Motor neuron (in vitro differentiated cells): ENCODE data around the gene ANGPTL3. TPM values are rescaled to one million over a fixed set of nuclear protein-coding genes. Genes with fewer than 3 reads are reported as not detected.
"Not testable (repeated sequence)": the region's sequence is repeated elsewhere in the genome, so short reads cannot be mapped to it uniquely, and the experiment has no call there.

Experiments used
- ATAC-seq, 8 experiments: fragments of 200-7000 bp; cut with Tn5 transposase; replicated peaks in 6 of 8; 2 replicates each; pipeline ENCODE4 v1.8.0; 2021; ENCODE audit warnings: mild to moderate bottlenecking in 8 of 8, moderate library complexity in 8 of 8
- H3K27ac ChIP-seq, 2 donors: fragments of 250-450 bp; sonication (Bioruptor Pico); 2 replicates each; pipeline ENCODE4 v1.9.0; 2021; ENCODE audit warnings: antibody characterized with exemption in 2 of 2, mild to moderate bottlenecking in 2 of 2, moderate library complexity in 1 of 2
- H3K4me1 ChIP-seq, 2 donors: fragments of 250-450 bp; sonication (Bioruptor Pico); replicated peaks in 1 of 2; 2 replicates each; pipeline ENCODE4 v1.6.1; 2021; ENCODE audit warnings: antibody characterized with exemption in 2 of 2, mild to moderate bottlenecking in 2 of 2, moderate library complexity in 1 of 2
- H3K4me3 ChIP-seq, 5 donors: fragments of 250-450 bp; sonication (Bioruptor Pico); 2 replicates each; pipeline ENCODE4 v1.9.0; 2021; ENCODE audit warnings: antibody characterized with exemption in 5 of 5, mild to moderate bottlenecking in 5 of 5, moderate library complexity in 4 of 5
- WGBS, 10 experiments: fragments of 450-650 bp; shearing (Covaris generic); methylation state at CpG; one replicate each; pipeline ENCODE4 v1.0.0; 2022; 5-methylcytosine and 5-hydroxymethylcytosine counted together
- in situ Hi-C, 9 experiments: fragments of 400-800 bp; cut with MboI; loops; one replicate each; pipeline ENCODE4 v1.15.0; 2021; ENCODE audit warnings: low sequenced_read_pairs in 9 of 9, low pct_unique_long_range_greater_than_20kb in 2 of 9; ENCODE audit not compliant: unreplicated experiment in 9 of 9
- total RNA-seq, 8 experiments: library from RNA; unstranded; fragments of 300-600 nt; gene quantifications; 2 replicates each; pipeline versions ENCODE4 v1.2.3 to v1.2.4, GENCODE V29; 2022

The ANGPTL3 gene
- total RNA-seq, 8 experiments from 2014 or later = 0.41 to 3.9 (median 1.8) TPM

DNA sequence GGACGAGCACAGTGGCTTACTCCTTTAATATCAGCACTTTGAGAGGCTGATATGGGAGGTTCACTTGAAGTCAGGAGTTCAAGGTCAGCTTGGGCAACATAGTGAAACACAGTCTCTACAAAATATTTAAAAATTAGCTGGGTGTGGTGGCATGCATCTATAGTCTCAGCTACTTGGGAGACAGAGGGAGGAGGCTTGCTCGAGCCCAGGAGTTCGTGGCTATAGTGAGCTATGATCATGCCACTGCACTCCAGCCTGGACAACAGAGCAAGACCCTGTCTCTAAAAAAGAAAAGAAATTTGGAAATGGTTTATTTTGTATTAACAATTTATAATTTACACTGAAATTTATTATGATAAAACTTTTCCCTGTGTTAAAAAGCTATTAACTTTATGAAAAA is 1.7 kb upstream of the ANGPTL3 start:
- no peak for ATAC-seq
- whole genome bisulfite sequencing, 10 experiments = 20 to 100% (median 98%) methylated on average over 1 to 3 of the region's 3 CpGs; no CpG with 5 or more reads in 2 of the 10 experiments
- Histone ChIP-seq H3K27ac (no peak overlapping the region), H3K4me3 (no peak overlapping the region), H3K4me1 (no peaks in the 10 kb centered on the region)
- in situ Hi-C loops = no loop called here

- no peak overlapping the region for H3K27ac ChIP-seq
These were observed 1.7 kb downstream of the ANGPTL3 start for GRCh38 chr1:62599044-62599443.

DNA sequence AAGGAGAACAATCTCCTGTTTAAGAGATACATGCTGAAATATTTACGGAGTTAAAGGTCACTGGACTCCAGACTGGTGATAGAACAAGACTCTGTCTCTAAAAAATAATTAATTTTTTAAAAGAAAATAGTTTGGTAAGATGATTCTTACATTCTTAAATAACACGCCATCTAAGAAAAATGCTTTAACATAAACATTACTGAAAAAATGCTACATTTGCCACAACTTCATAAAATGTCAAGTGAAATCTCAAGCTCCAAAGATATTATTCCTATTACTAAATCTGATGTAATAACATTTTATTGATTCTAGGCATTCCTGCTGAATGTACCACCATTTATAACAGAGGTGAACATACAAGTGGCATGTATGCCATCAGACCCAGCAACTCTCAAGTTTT is 4.1 kb downstream of the ANGPTL3 start:
- Histone ChIP-seq H3K4me3 (no peak overlapping the region), H3K27ac (no peak overlapping the region), H3K4me1 (no peaks in the 10 kb centered on the region)
- in situ Hi-C loops = no loop called here
- 90 to 100% (median 95%) methylated on average over 1 to 2 of the region's 2 CpGs; no CpG with 5 or more reads in 1 of the 10 experiments for WGBS, 10 experiments
- ATAC-seq = no peak

More at GRCh38 chr1:62599044-62599443, 1.7 kb downstream of the ANGPTL3 start:
- WGBS, 10 experiments = 89 to 100% (median 96%) methylated on average over 3 to 5 of the region's 5 CpGs; no CpG with 5 or more reads in 2 of the 10 experiments
- in situ Hi-C loops = no loop called here
- ATAC-seq = no peak
- no peaks in the 10 kb centered on the region for H3K4me1 ChIP-seq
- no peak overlapping the region for H3K4me3 ChIP-seq

DNA sequence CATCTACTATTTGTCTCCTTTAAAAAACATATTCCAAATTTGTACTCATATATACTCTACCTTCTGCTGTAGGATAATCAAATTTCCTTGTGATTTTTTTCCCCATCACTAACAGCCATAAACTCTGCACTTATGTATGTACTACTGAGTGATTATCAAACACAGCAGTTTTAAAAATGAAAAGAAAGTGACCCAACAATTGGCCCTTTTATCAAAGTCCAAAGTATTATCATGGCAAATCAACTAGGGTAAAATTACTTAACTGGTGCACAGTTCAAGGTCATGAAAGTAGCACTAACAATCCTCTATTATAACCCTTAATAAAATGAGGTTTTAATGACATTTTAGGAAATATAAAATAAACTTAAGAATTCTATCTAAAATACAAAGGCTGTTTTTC is 11.6 kb downstream of the ANGPTL3 start:
- no peak for ATAC-seq
- Histone ChIP-seq H3K4me1 (no peaks in the 10 kb centered on the region), H3K4me3 (no peak overlapping the region), H3K27ac (no peak overlapping the region)
- in situ Hi-C loops = no loop called here

GRCh38 chr1:62610588-62610987 is 13.3 kb downstream of the ANGPTL3 start:
- not testable (repeated sequence) for H3K4me1 ChIP-seq, H3K27ac ChIP-seq
- 80% methylated on average over 1 of the region's 1 CpG; no CpG with 5 or more reads in 9 of the 10 experiments for WGBS, 10 experiments

DNA sequence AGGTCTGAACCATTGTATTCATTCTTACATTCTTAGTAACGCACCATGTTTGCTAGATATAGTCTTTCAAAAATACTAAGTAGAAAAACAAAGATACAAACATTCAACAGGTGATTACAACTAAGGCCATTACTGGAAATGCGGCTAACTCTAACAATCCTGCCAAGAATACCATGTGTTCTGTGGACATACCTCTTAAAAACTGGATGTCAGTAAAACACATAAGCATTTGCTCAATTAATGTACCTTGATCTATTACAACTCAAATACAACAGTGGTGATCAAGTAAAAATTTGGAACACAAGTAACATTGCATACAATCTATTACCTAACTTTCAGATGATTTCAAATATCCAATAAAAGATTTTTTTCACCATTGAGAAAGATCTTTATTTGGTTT is 15.4 kb downstream of the ANGPTL3 start:
- Histone ChIP-seq H3K27ac (no peak overlapping the region), H3K4me1 (no peaks in the 10 kb centered on the region), H3K4me3 (no peak overlapping the region)
- in situ Hi-C loops = no loop called here
- no peak for ATAC-seq
- WGBS, 10 experiments = 83 to 100% (median 100%) methylated on average over 1 to 2 of the region's 2 CpGs

More at GRCh38 chr1:62610588-62610987, 13.3 kb downstream of the ANGPTL3 start:
- in situ Hi-C loops, H3K4me3 ChIP-seq, ATAC-seq: not testable (repeated sequence)

DNA sequence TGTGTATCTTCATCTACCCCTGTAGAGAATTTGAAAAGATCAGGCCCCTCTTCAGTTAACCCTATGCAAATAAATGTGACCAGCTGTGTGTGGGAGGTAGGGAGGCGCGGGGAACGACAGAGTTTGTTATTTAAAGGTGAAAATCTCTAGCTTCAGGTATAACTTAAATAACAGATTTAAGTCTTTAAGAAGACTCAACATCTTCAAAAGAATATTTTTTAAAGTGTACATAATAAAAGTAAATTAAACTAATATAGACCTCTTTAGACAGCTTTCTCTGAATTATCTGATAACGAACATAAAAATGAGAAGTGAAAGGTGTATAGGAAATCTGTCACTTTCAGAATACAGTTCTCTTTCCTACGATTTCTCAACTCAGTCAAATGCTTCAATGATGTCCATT is 16.0 kb downstream of the ANGPTL3 start:
- no peak for ATAC-seq
- WGBS, 10 experiments = 64 to 100% (median 89%) methylated on average over 1 to 5 of the region's 5 CpGs
- no peak overlapping the region for H3K27ac ChIP-seq
- H3K4me1 ChIP-seq = no peaks in the 10 kb centered on the region
- H3K4me3 ChIP-seq = no peak overlapping the region
- in situ Hi-C loops = no loop called here

- H3K4me1 ChIP-seq = no peaks in the 10 kb centered on the region
- ATAC-seq = no peak
- in situ Hi-C loops = no loop called here
- H3K4me3 ChIP-seq = no peak overlapping the region
- whole genome bisulfite sequencing, 10 experiments = 94 to 100% (median 100%) methylated on average over 1 of the region's 1 CpG; no CpG with 5 or more reads in 1 of the 10 experiments
- no peak overlapping the region for H3K27ac ChIP-seq
These were observed 16.6 kb downstream of the ANGPTL3 start for GRCh38 chr1:62613890-62614289.

DNA sequence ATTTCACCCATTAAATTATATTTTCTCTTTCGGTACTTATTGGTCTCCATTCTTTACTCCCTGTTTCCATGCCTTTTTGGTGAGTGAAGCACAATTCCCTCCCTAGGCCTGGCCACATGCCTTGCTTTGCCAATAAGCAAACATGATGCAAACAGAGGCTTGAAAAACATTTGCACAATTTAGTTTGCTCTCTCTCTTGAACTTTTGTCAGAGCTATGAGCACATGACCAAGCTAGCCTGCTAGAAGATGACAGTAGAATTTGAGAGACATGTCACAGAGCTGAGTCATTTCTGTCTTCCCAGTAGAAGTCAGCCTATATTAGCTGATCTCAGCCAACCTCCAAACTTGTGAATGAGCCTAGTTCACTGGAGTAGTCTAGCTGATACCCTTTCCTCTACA is 24.6 kb downstream of the ANGPTL3 start:
- in situ Hi-C loops = no loop called here
- peak in 7 of 8 experiments; percentile 95 to 100 (median 99) for ATAC-seq
- H3K4me1 ChIP-seq = no peaks in the 10 kb centered on the region
- H3K4me3 ChIP-seq = no peak overlapping the region
- H3K27ac ChIP-seq = no peak overlapping the region
- 75 to 100% (median 100%) methylated on average over 1 of the region's 1 CpG for WGBS, 10 experiments

DNA sequence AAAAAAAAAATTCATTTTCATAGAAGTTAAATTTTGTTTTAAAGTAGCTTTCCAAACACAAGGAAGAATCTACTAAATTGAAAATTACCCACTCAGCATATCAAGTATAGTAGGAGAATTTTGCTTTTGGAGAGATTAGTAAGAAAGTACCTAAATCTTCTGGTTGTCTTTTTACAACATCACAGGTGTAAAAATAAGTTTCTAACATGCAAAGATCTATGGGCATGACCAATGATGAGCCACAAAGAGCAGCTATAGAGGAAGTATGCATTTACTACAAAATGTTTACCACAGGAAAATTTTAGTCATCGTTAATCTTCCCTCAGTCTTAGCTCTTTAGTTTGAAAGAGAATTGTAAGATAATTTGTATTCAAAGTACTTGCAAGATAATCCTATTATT is 28.1 kb downstream of the ANGPTL3 start:
- ATAC-seq = no peak
- 67 to 100% (median 100%) methylated on average over 1 of the region's 1 CpG; no CpG with 5 or more reads in 1 of the 10 experiments for WGBS, 10 experiments
- H3K27ac ChIP-seq = no peak overlapping the region
- no peaks in the 10 kb centered on the region for H3K4me1 ChIP-seq
- H3K4me3 ChIP-seq = no peak overlapping the region
- in situ Hi-C loops = no loop called here

DNA sequence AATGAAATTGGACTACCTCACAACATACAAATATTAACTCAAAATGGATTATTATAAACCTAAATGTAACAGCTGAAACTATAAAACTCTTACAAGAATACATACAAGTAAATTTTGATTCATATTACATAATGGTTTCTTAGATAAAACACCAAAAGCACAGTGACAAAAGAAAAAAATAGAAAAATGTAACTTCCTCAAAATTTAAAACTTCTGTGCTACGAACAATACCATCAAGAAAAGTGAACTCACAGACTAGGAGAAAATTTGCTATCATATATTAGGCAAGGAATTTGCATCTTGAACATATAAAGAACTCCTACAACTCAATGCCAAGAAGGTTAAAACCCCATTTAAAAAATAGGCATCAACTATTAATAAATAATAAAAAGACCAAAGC is 31.2 kb downstream of the ANGPTL3 start:
- no peak overlapping the region for H3K4me3 ChIP-seq
- H3K4me1 ChIP-seq = no peaks in the 10 kb centered on the region
- H3K27ac ChIP-seq = no peak overlapping the region
- no peak for ATAC-seq
- WGBS, 10 experiments = 75 to 100% (median 100%) methylated on average over 1 of the region's 1 CpG; no CpG with 5 or more reads in 1 of the 10 experiments
- in situ Hi-C loops = no loop called here

- in situ Hi-C loops = no loop called here
- no peaks in the 10 kb centered on the region for H3K4me1 ChIP-seq
- H3K27ac ChIP-seq = no peak overlapping the region
- H3K4me3 ChIP-seq = no peak overlapping the region
- no peak for ATAC-seq
- WGBS, 10 experiments = 78 to 100% (median 96%) methylated on average over 4 to 6 of the region's 6 CpGs
These were observed 40.2 kb downstream of the ANGPTL3 start for GRCh38 chr1:62637392-62638105.

DNA sequence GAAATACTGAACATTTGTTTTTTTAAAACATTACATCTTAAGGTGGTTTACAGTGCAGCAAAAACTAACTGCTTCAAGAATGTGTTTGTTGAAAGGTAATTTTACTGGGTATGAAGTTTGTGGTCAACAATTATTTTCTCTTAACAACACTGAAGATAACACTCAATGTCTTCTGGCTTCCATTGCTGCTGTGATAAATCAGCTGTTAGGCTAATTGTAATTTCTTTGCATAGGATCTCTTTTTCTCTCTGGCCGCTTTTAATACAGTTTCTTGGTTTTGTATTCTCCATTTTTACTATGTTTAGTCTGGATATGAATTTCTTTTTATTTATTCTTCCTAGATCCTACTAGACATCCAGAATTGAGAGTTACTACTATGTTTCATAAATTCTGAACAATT is 46.0 kb downstream of the ANGPTL3 start:
- Histone ChIP-seq H3K4me3 (no peak overlapping the region), H3K27ac (no peak overlapping the region), H3K4me1 (no peaks in the 10 kb centered on the region)
- in situ Hi-C loops = no loop called here
- no peak for ATAC-seq
- WGBS, 10 experiments = 87 to 100% (median 100%) methylated on average over 1 of the region's 1 CpG

GRCh38 chr1:62652387-62652786 is 55.1 kb downstream of the ANGPTL3 start:
- no peak for ATAC-seq

More at GRCh38 chr1:62652387-62652786, 55.1 kb downstream of the ANGPTL3 start:
- in situ Hi-C loops = no loop called here
- Histone ChIP-seq H3K4me3 (no peak overlapping the region), H3K27ac (no peak overlapping the region), H3K4me1 (no peaks in the 10 kb centered on the region)
